Tibial nerve (tissue), 3 donors: ENCODE results near the gene ZNF792.
"Not testable (repeated sequence)": the region's sequence is repeated elsewhere in the genome, so short reads cannot be mapped to it uniquely, and the experiment has no call there.

Experiments
- POLR2A ChIP-seq, 2 donors: fragments of 450-650 bp; IDR thresholded peaks; one replicate each; pipeline ENCODE4 v1.6.1; 2017; ENCODE audit warnings: antibody characterized with exemption in 2 of 2, mild to moderate bottlenecking in 2 of 2, moderate library complexity in 2 of 2
- TF ChIP-seq, protein P1 (sequence below), 5 experiments: fragments of 200-600 bp in 3 of 5; fragments of 450-650 bp in 2 of 5; sonication (generic) in 3 of 5; IDR thresholded peaks; one replicate each; pipeline ENCODE4 v1.5.1; 2016 to 2019; ENCODE audit warnings: antibody characterized with exemption in 5 of 5, mild to moderate bottlenecking in 3 of 5, moderate library complexity in 2 of 5

DNA sequence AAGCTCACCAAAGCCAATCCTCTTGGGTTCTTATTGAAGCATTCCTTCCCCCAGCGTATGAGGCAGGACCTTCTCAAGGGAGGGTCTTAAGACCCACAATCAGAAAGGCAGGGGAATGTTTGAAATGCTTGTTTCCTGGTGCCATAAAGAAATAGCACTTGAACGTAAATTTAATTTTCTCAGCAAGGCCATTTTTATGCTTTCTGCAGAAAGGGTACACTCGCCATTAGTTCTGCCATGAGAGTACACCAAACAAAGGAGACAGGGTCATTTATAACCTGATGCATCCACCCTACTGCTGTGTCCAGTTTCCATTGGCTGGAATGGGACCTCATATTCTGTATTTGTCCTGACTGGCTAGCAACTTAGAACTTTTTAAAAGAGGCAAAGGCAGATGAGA, 46.9 kb downstream of the ZNF792 start:
- TF ChIP-seq, protein P1, sequence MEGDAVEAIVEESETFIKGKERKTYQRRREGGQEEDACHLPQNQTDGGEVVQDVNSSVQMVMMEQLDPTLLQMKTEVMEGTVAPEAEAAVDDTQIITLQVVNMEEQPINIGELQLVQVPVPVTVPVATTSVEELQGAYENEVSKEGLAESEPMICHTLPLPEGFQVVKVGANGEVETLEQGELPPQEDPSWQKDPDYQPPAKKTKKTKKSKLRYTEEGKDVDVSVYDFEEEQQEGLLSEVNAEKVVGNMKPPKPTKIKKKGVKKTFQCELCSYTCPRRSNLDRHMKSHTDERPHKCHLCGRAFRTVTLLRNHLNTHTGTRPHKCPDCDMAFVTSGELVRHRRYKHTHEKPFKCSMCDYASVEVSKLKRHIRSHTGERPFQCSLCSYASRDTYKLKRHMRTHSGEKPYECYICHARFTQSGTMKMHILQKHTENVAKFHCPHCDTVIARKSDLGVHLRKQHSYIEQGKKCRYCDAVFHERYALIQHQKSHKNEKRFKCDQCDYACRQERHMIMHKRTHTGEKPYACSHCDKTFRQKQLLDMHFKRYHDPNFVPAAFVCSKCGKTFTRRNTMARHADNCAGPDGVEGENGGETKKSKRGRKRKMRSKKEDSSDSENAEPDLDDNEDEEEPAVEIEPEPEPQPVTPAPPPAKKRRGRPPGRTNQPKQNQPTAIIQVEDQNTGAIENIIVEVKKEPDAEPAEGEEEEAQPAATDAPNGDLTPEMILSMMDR (IDR thresholded peaks at IDR 0.05) = not testable (repeated sequence)
- TF ChIP-seq POLR2A (IDR thresholded peaks at IDR 0.05) = not testable (repeated sequence)
